IPS-18a (cell line): Measurements from ENCODE around the gene EPHA8.

Experiments used
- H3K27ac ChIP-seq: one replicate; pipeline ENCODE4 v1.5.1; 2013; ENCODE audit warnings: low read length
- H3K27me3 ChIP-seq: one replicate; pipeline ENCODE4 v1.6.1; 2013; ENCODE audit warnings: mild to moderate bottlenecking, low read length; ENCODE audit not compliant: control insufficient read depth, insufficient read depth
- H3K36me3 ChIP-seq: one replicate; pipeline ENCODE4 v1.6.1; 2013; ENCODE audit warnings: low read depth, low read length; ENCODE audit not compliant: control insufficient read depth
- H3K4me1 ChIP-seq: one replicate; pipeline ENCODE4 v1.6.1; 2013; ENCODE audit warnings: low read depth, low read length; ENCODE audit not compliant: control insufficient read depth
- H3K4me3 ChIP-seq: one replicate; pipeline ENCODE4 v1.5.1; 2013; ENCODE audit warnings: low read length
- H3K9ac ChIP-seq: one replicate; pipeline ENCODE4 v1.6.1; 2013; ENCODE audit warnings: mild to moderate bottlenecking, low read length, moderate library complexity
- H3K9me3 ChIP-seq: one replicate; pipeline ENCODE4 v1.6.1; 2013; ENCODE audit warnings: low read depth, low read length; ENCODE audit not compliant: control insufficient read depth

The EPHA8 gene

DNA sequence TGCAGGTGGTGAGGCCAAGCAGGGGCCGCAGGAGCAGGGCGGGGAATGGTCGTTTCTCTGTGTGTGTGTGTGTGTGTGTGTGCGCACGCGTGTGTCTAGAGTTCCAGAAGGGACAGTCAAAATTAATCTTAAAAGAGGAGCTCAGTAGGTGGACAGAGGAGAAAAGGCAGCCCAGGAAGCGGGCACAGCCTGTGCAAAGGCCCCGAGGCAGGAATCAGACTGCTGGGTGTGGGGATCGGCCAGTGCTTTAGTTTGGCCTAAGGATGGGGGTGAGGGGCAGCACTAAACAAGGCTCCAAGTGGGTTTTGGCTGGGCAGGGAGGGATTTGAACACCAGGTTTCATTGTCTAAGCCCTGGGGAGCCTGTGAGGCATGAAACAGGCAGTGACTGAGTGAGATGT is 21.7 kb downstream of the EPHA8 start:
- Histone ChIP-seq H3K9me3 (no peaks in the 10 kb centered on the region), H3K36me3 (no peaks in the 10 kb centered on the region), H3K27me3 (no peaks in the 10 kb centered on the region), H3K9ac (no peak overlapping the region), H3K4me3 (no peak overlapping the region), H3K4me1 (no peaks in the 10 kb centered on the region), H3K27ac (no peak overlapping the region)

DNA sequence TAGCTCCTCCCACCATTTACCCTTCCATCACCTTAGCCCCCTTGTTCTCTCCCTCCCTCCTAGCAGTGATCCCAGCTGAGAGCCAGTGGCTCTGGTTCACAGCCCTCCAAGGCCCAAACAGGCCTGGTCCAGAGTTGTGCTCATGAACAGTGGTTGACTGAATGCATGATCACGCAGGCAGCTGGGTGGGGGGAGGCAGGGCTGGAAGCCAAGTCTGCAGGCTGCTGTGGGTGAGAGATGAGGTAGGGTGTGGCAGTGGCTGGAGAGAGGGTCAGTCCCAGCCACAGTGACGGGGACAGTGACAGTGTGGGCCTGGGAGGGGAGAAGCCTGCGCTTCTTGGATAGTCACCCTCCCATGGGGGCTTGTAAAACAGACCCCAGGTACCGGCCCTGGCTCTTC is 22.2 kb downstream of the EPHA8 start:
- Histone ChIP-seq H3K27me3 (no peaks in the 10 kb centered on the region), H3K36me3 (no peaks in the 10 kb centered on the region), H3K9ac (no peak overlapping the region), H3K27ac (no peak overlapping the region), H3K4me3 (no peak overlapping the region), H3K9me3 (no peaks in the 10 kb centered on the region), H3K4me1 (no peaks in the 10 kb centered on the region)

DNA sequence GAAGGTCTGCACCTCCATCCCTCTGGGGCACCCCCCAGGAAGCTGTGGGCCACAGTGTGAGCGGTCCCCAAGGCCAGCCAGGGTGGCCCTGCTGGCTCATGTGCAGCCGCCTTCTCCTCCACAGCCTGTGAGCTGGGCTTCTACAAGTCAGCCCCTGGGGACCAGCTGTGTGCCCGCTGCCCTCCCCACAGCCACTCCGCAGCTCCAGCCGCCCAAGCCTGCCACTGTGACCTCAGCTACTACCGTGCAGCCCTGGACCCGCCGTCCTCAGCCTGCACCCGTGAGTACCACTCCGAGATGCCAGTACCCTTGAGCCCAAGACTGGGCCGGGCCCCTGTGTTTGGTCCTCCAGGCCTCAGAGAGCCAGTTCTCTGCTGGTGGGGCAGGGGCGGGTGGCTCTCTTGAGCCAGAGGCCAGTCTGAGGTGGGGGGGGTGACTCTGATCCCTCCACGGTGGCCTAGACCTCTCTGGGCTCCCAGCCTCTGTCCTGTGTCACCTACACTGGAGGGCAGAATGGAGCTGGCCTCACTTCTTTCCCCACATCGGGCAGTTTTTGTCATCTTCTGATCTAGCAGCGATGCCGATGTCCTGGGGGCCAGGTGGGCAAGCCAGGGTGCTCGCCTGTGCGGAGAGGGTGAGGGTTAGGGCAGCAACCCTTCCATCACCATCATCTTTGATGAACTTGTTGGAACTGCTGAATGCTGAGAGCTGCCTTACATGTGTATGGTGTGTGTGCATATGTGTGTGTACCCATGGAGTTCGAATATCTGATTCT is 23.3 kb downstream of the EPHA8 start:
- Histone ChIP-seq H3K4me3 (no peak overlapping the region), H3K4me1 (no peaks in the 10 kb centered on the region), H3K27me3 (no peaks in the 10 kb centered on the region), H3K9ac (no peak overlapping the region), H3K27ac (no peak overlapping the region), H3K9me3 (no peaks in the 10 kb centered on the region), H3K36me3 (no peaks in the 10 kb centered on the region)

DNA sequence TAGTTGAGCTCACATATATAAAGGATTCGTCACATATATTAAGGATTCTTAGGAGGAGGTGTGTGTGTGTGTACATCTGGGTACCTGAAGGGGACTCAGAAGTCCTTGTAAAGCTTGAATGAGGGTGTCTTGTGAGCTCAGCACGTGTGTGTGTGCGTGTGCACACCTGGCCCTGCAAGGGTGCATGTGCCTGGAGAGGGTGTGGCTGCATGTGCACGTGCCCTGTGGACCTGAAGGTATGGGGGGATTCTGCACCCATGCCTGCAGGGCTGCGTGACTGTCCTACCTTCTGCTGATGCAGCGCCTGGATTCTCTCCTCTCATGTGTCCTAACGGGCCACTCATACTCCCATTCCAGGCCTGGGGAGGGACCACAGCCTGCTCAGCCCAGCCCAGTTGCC is 24.0 kb downstream of the EPHA8 start:
- H3K4me3 ChIP-seq, result no peak overlapping the region

DNA sequence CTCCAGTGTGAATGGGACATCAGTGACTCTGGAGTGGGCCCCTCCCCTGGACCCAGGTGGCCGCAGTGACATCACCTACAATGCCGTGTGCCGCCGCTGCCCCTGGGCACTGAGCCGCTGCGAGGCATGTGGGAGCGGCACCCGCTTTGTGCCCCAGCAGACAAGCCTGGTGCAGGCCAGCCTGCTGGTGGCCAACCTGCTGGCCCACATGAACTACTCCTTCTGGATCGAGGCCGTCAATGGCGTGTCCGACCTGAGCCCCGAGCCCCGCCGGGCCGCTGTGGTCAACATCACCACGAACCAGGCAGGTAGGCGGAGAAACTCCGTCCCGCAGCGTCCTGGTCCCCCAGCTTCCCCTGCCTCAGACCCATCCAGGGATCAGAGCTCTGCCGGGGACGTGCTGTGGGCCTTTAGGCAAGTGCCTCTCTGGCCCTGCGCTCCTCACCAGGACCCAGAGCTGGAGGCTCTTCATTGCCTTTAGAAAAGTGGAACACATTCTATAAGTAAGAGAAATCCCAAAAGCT is 25.7 kb downstream of the EPHA8 start:
- no peaks in the 10 kb centered on the region for H3K36me3 ChIP-seq
- H3K27me3 ChIP-seq, result peaks cover 5% of the 10 kb centered on the region
- H3K9ac ChIP-seq, result no peak overlapping the region
- H3K9me3 ChIP-seq, result no peaks in the 10 kb centered on the region
- H3K4me1 ChIP-seq, result no peaks in the 10 kb centered on the region
- no peak overlapping the region for H3K4me3 ChIP-seq
- no peak overlapping the region for H3K27ac ChIP-seq

More for the DNA sequence above, 24.0 kb downstream of the EPHA8 start:
- H3K9me3 ChIP-seq, result no peaks in the 10 kb centered on the region
- no peaks in the 10 kb centered on the region for H3K4me1 ChIP-seq
- no peak overlapping the region for H3K9ac ChIP-seq
- no peaks in the 10 kb centered on the region for H3K27me3 ChIP-seq
- no peaks in the 10 kb centered on the region for H3K36me3 ChIP-seq
- H3K27ac ChIP-seq, result no peak overlapping the region

DNA sequence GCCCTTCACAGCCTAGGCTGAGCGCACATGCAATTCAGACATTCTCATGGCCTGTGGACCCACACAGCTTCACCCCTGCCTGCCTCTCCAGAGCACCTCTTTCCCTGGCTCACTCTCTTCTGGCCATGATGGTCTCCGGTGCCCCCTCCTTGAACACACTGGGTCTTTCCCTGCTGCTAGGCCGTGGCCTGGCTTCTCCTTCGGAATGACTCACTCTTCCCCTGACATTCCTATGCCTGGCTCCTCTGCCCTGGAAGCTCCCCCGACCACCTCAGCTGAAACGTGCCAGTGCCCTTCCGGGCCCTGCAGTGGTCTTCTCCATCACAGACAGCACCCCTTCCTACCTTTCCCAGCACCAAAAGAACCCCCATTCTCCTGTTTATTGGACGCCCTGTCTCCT is 28.3 kb downstream of the EPHA8 start:
- H3K9ac ChIP-seq, result no peak overlapping the region
- H3K4me3 ChIP-seq, result no peak overlapping the region
- no peaks in the 10 kb centered on the region for H3K36me3 ChIP-seq
- no peak overlapping the region for H3K27ac ChIP-seq
- no peaks in the 10 kb centered on the region for H3K9me3 ChIP-seq
- no peaks in the 10 kb centered on the region for H3K4me1 ChIP-seq
- peaks cover 6% of the 10 kb centered on the region for H3K27me3 ChIP-seq

DNA sequence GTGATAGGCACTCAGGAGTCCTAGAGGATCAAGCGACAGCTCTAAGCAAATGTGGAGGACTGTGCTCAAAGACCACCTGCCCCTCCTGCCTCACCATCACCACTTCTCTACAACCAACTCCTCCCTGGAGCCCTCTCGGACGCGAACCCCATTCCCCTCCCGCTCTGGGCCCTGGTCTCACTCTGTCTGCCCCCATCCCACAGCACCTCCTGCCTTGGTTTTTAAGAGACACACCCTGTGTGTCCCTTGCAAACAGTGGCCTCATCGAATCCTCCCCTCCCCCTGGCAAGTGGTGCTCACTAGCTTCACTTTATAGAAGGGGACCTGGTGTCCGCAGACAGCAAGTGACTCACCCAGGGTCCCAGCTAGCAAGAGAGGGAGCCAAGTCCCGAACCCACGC is 28.8 kb downstream of the EPHA8 start:
- Histone ChIP-seq H3K9me3 (no peaks in the 10 kb centered on the region), H3K9ac (no peak overlapping the region), H3K4me3 (no peak overlapping the region), H3K27ac (no peak overlapping the region), H3K4me1 (no peaks in the 10 kb centered on the region), H3K36me3 (no peaks in the 10 kb centered on the region), H3K27me3 (peaks cover 6% of the 10 kb centered on the region)

DNA sequence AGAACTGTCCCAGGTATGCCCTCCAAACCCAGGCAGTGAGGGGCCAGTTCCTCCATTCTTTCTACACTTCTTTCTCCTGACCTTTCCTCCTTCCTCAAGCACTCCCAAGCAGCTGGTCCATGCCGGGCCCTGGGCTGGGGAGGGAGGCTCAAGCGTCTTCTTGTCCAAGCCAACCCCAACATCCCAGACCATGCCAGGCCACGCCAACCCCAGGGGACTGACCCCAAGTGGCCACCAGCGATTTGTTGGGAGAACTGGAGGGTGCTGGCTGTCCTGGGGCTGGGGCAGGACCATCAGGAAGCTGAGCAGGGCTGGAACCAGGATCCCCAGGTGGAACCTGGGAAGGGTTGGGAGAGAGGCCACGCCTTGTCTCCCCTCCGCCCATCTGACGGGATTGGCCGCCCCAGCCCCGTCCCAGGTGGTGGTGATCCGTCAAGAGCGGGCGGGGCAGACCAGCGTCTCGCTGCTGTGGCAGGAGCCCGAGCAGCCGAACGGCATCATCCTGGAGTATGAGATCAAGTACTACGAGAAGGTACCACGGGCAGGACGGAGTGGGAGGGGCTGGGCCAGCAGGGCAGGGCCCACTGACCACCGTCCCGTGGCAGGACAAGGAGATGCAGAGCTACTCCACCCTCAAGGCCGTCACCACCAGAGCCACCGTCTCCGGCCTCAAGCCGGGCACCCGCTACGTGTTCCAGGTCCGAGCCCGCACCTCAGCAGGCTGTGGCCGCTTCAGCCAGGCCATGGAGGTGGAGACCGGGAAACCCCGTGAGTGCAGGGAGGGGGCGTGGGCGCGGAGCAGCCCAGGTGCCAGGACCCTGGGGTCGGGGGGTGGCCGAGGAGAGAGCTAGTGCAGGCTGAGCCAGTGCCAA is 29.9 kb downstream of the EPHA8 start:
- no peak overlapping the region for H3K27ac ChIP-seq
- no peaks in the 10 kb centered on the region for H3K4me1 ChIP-seq
- H3K9me3 ChIP-seq, result no peaks in the 10 kb centered on the region
- no peaks in the 10 kb centered on the region for H3K36me3 ChIP-seq
- H3K27me3 ChIP-seq, result peaks cover 6% of the 10 kb centered on the region
- H3K9ac ChIP-seq, result no peak overlapping the region
- peak overlapping the region; percentile 39 for H3K4me3 ChIP-seq

DNA sequence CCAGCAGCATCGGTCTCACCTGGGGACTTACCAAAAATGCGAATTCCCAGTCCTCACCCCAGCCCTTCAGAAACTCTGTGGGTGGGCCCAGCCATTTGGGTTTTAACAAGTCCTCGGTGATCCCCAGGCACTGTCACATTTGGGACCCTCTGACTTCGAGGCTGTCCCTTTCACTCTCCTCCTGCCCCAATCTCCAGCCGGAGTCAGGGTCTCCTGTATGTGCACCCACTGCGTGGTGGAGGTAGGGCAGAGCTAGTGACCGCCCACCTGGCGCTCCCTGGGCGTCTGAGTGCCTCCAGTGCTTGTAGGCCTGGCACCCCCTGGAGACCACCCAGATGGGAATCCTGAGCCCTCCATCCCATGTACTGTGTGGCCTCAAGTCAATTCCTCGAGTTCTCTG is 31.1 kb downstream of the EPHA8 start:
- Histone ChIP-seq H3K9me3 (no peaks in the 10 kb centered on the region), H3K9ac (no peak overlapping the region), H3K27me3 (peaks cover 6% of the 10 kb centered on the region), H3K4me1 (no peaks in the 10 kb centered on the region), H3K4me3 (no peak overlapping the region), H3K27ac (no peak overlapping the region), H3K36me3 (no peaks in the 10 kb centered on the region)

DNA sequence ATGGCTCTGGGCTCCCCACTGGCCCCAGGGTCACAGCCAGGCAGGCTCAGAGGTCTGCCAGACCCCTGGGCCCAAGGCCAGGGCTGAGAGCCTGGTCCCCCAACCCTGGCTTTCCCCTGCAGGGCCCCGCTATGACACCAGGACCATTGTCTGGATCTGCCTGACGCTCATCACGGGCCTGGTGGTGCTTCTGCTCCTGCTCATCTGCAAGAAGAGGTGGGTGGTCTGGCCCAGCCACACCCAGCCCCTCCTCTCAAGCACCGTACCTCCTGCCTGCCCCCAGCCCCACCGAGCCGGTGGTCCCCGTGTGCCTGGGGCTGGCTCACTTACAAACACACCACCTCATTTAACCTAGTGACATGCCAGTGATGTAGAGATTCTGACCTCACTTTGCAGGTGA is 31.8 kb downstream of the EPHA8 start:
- Histone ChIP-seq H3K9ac (no peak overlapping the region), H3K27me3 (peaks cover 6% of the 10 kb centered on the region), H3K4me3 (no peak overlapping the region), H3K9me3 (no peaks in the 10 kb centered on the region), H3K36me3 (no peaks in the 10 kb centered on the region), H3K4me1 (no peaks in the 10 kb centered on the region), H3K27ac (no peak overlapping the region)

DNA sequence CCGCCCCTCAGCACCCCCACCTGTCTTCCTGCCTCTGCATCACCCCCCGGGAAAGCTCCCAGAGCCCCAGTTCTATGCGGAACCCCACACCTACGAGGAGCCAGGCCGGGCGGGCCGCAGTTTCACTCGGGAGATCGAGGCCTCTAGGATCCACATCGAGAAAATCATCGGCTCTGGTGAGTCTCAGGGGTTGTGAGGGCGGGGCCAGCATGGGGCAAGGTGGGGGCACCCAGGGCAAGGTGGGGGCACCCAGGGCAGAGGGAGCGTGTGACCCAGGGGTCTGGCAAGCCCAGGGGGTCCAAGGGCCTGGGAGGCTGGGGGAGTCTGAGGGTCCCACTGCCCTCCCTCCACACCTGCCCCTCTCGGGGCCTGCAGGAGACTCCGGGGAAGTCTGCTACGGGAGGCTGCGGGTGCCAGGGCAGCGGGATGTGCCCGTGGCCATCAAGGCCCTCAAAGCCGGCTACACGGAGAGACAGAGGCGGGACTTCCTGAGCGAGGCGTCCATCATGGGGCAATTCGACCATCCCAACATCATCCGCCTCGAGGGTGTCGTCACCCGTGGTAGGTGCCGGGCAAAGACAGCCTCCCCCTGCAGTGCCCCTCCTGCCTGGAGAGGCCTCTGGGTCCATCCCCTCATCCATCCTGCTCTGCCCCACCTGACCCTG is 34.1 kb downstream of the EPHA8 start:
- no peaks in the 10 kb centered on the region for H3K4me1 ChIP-seq
- H3K27ac ChIP-seq, result no peak overlapping the region
- H3K4me3 ChIP-seq, result no peak overlapping the region
- no peak overlapping the region for H3K9ac ChIP-seq
- no peaks in the 10 kb centered on the region for H3K36me3 ChIP-seq
- H3K27me3 ChIP-seq, result peaks cover 6% of the 10 kb centered on the region
- H3K9me3 ChIP-seq, result no peaks in the 10 kb centered on the region
